OCI-LY7 (cell line): ENCODE results near the gene TMEM126A.

ENCODE experiments used
- EZH2phosphoT487 ChIP-seq: fragments of 200-600 bp; sonication (generic); IDR thresholded peaks from 2 replicates; pipeline ENCODE4 v1.6.1; 2018; ENCODE audit warnings: low read depth, borderline replicate concordance, mild to moderate bottlenecking, mixed run types, antibody characterized with exemption, low read length, moderate library complexity, mixed read lengths
- TF ChIP-seq, protein P1 (sequence below): fragments of 200-600 bp; sonication (generic); conservative IDR thresholded peaks from 2 replicates; pipeline ENCODE4 v1.5.1; 2014; ENCODE audit warnings: mild to moderate bottlenecking, antibody characterized with exemption, low read length, moderate library complexity, mixed read lengths

DNA sequence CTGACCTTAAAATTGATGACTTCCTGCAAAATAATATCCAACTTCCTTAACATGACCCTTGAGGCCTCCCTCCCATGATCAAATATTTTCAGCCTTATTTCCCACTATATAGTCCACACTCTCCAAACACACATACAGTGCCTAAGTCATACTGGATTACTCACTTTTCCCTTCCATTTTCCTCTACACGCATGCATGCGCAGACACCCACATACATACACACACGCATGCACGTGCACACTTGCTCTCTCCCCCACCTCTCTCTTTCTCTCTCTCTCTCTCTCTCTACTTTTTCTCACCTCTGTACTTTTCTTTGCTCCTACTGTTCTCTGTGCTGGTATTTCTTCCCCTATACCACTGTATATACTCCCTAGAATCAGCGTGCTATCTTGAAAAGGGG, 48.7 kb upstream of the TMEM126A start:
- TF ChIP-seq, protein P1, sequence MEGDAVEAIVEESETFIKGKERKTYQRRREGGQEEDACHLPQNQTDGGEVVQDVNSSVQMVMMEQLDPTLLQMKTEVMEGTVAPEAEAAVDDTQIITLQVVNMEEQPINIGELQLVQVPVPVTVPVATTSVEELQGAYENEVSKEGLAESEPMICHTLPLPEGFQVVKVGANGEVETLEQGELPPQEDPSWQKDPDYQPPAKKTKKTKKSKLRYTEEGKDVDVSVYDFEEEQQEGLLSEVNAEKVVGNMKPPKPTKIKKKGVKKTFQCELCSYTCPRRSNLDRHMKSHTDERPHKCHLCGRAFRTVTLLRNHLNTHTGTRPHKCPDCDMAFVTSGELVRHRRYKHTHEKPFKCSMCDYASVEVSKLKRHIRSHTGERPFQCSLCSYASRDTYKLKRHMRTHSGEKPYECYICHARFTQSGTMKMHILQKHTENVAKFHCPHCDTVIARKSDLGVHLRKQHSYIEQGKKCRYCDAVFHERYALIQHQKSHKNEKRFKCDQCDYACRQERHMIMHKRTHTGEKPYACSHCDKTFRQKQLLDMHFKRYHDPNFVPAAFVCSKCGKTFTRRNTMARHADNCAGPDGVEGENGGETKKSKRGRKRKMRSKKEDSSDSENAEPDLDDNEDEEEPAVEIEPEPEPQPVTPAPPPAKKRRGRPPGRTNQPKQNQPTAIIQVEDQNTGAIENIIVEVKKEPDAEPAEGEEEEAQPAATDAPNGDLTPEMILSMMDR: no peak
- no peak for TF ChIP-seq EZH2phosphoT487
